ENCODE data around the gene IQCM. TPM values are rescaled to one million over a fixed set of nuclear protein-coding genes. Genes with fewer than 3 reads are reported as not detected.

IQCM gene
- total RNA-seq, 1 experiment from 2014 or later = 0.11 TPM

DNA sequence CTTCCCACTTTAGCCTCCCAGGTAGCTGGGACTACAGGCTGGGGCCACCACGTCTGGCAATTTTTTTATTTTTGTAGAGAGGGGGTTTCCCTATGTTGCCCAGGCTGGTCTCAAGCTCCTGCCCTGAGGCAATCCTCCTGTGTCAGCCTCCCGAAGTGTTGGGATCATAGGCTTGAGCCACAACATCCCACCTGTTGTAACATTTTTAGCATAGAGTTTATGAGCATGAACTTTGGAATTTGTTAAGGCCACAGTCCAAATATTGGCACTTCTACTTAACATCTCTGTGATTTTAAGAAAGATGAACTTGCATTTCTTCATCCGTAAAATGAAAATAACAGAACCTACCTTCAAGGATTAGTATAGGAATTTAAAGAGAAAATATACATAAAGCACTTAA, 445.6 kb downstream of the IQCM start:
- DNase-seq (ENCODE audit: low spot score) = no peak
- TF ChIP-seq RORB (CRISPR knock-in tag; IDR thresholded peaks at IDR 0.05) (no peak), E2F5 (CRISPR knock-in tag; IDR thresholded peaks at IDR 0.05) (no peak), CREB1 (CRISPR knock-in tag; IDR thresholded peaks at IDR 0.05) (no peak), SOX15 (CRISPR knock-in tag; IDR thresholded peaks at IDR 0.05) (no peak), GTF2I (CRISPR knock-in tag; conservative IDR thresholded peaks at IDR 0.05) (no peak), NFYB (CRISPR knock-in tag; conservative IDR thresholded peaks at IDR 0.05; ENCODE audit: low read depth) (no peak), CTCF (IDR thresholded peaks at IDR 0.05) (no peak), TCF7 (CRISPR knock-in tag; IDR thresholded peaks at IDR 0.05; ENCODE audit: low read depth) (no peak)
- TF ChIP-seq, protein P1, sequence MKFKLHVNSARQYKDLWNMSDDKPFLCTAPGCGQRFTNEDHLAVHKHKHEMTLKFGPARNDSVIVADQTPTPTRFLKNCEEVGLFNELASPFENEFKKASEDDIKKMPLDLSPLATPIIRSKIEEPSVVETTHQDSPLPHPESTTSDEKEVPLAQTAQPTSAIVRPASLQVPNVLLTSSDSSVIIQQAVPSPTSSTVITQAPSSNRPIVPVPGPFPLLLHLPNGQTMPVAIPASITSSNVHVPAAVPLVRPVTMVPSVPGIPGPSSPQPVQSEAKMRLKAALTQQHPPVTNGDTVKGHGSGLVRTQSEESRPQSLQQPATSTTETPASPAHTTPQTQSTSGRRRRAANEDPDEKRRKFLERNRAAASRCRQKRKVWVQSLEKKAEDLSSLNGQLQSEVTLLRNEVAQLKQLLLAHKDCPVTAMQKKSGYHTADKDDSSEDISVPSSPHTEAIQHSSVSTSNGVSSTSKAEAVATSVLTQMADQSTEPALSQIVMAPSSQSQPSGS (CRISPR knock-in tag; IDR thresholded peaks at IDR 0.05; ENCODE audit: borderline replicate concordance, low read depth) = no peak
- POLR2A ChIA-PET = no interaction called here
- no peak for ATAC-seq
- CTCF ChIA-PET = no interaction called here
- H3K9me3 Mint-ChIP-seq = no peaks in the 10 kb centered on the region
- no peak overlapping the region for H3K4me3 Mint-ChIP-seq
- H3K27ac Mint-ChIP-seq = no peak overlapping the region
- no peaks in the 10 kb centered on the region for H3K36me3 Mint-ChIP-seq
- no peaks in the 10 kb centered on the region for H3K4me1 Mint-ChIP-seq
- no peaks in the 10 kb centered on the region for H3K27me3 Mint-ChIP-seq (ENCODE audit: low read depth)

DNA sequence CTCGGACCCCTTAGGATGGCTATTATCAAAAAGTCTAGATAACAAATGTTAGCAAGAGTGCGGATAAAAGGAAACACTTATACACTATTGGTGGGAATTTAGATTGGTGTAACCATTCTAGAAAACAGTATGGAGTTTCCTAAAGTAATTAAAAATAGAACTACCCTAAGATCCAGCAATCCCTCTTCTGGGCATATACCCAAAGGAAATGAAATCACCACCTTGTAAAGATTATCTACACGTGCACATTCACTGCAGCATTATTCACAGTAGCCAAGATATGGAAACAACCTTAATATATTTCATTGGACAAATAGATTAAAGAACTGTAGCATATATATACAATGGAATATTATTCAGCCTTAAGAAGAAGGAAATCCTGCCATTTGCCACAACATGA, 462.4 kb downstream of the IQCM start:
- Mint-ChIP-seq H3K4me3 (no peak overlapping the region), H3K27ac (no peak overlapping the region), H3K27me3 (ENCODE audit: low read depth) (no peaks in the 10 kb centered on the region; the same call in 1 of the 2 replicates), H3K36me3 (peaks cover 4% of the 10 kb centered on the region; the same call in 1 of the 2 replicates), H3K4me1 (no peaks in the 10 kb centered on the region), H3K9me3 (peaks cover 28% of the 10 kb centered on the region)
- POLR2A ChIA-PET = no interaction called here
- CTCF ChIA-PET = no interaction called here
- DNase-seq (ENCODE audit: low spot score) = no peak
- ATAC-seq = no peak
- no peak for TF ChIP-seq E2F5 (CRISPR knock-in tag; IDR thresholded peaks at IDR 0.05)
- TF ChIP-seq MAX (CRISPR knock-in tag; IDR thresholded peaks at IDR 0.05) = no peak
- TF ChIP-seq ZBTB21 (CRISPR knock-in tag; IDR thresholded peaks at IDR 0.05; ENCODE audit: borderline replicate concordance) = no peak
- no peak for TF ChIP-seq EMX1 (CRISPR knock-in tag; IDR thresholded peaks at IDR 0.05)
- no peak for TF ChIP-seq KAT7 (CRISPR knock-in tag; IDR thresholded peaks at IDR 0.05; ENCODE audit: borderline replicate concordance)
- TF ChIP-seq NR1H2 (CRISPR knock-in tag; IDR thresholded peaks at IDR 0.05) = no peak
- no peak for TF ChIP-seq ZNF512 (CRISPR knock-in tag; IDR thresholded peaks at IDR 0.05; ENCODE audit: borderline replicate concordance)
- TF ChIP-seq ZNF121 (CRISPR knock-in tag; IDR thresholded peaks at IDR 0.05) = no peak
- TF ChIP-seq SMAD3 (CRISPR knock-in tag; IDR thresholded peaks at IDR 0.05; ENCODE audit: borderline replicate concordance) = no peak
- TF ChIP-seq ZNF423 (CRISPR knock-in tag; IDR thresholded peaks at IDR 0.05) = no peak
- no peak for TF ChIP-seq CTCF (IDR thresholded peaks at IDR 0.05)
- TF ChIP-seq, protein P1 (CRISPR knock-in tag; IDR thresholded peaks at IDR 0.05; ENCODE audit: borderline replicate concordance, low read depth) = no peak
- no peak for TF ChIP-seq NR2C2 (CRISPR knock-in tag; IDR thresholded peaks at IDR 0.05)
- TF ChIP-seq TP53 (CRISPR knock-in tag; IDR thresholded peaks at IDR 0.05) = no peak
- TF ChIP-seq, protein P2, sequence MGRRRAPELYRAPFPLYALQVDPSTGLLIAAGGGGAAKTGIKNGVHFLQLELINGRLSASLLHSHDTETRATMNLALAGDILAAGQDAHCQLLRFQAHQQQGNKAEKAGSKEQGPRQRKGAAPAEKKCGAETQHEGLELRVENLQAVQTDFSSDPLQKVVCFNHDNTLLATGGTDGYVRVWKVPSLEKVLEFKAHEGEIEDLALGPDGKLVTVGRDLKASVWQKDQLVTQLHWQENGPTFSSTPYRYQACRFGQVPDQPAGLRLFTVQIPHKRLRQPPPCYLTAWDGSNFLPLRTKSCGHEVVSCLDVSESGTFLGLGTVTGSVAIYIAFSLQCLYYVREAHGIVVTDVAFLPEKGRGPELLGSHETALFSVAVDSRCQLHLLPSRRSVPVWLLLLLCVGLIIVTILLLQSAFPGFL (CRISPR knock-in tag; IDR thresholded peaks at IDR 0.05; ENCODE audit: borderline replicate concordance) = no peak
- TF ChIP-seq ZNF416 (CRISPR knock-in tag; IDR thresholded peaks at IDR 0.05) = no peak
- TF ChIP-seq, protein P3, sequence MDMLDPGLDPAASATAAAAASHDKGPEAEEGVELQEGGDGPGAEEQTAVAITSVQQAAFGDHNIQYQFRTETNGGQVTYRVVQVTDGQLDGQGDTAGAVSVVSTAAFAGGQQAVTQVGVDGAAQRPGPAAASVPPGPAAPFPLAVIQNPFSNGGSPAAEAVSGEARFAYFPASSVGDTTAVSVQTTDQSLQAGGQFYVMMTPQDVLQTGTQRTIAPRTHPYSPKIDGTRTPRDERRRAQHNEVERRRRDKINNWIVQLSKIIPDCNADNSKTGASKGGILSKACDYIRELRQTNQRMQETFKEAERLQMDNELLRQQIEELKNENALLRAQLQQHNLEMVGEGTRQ (CRISPR knock-in tag; IDR thresholded peaks at IDR 0.05) = no peak
